GM12892 (cell line): Measurements from ENCODE around the gene PDE10A.

Experiments used
- POLR2A ChIP-seq: IDR thresholded peaks from 2 replicates; pipeline ENCODE4 v1.6.1; 2011; ENCODE audit warnings: low read depth, low read length, control low read depth
- POLR2AphosphoS5 ChIP-seq: IDR thresholded peaks from 2 replicates; pipeline ENCODE4 v1.6.1; 2011; ENCODE audit warnings: low read depth, low read length, control low read depth
- TAF1 ChIP-seq: IDR thresholded peaks from 2 replicates; pipeline ENCODE4 v1.6.1; 2011; ENCODE audit warnings: low read depth, mild to moderate bottlenecking, control low read depth, low read length, borderline replicate concordance

DNA sequence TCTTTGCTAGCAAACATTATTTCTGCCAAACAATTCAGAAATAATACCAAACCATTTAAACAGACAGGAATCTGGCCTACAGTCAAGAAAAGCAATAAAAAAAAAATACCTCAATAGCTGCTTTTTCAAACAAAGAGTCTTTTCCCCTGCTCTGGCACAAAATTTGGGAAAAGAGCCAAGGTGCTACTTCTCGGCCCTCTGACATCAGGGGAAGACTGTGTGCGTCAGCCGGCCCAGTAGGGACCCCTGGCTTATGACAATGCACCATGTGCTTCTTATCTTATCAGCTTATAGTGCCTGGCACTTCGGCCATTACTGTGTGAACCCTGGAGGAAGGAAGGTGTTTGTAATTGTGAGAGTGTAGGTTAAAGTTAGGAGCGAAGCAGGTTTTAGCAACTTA, 89.4 kb downstream of the PDE10A start:
- TF ChIP-seq POLR2A, result no peak
- no peak for TF ChIP-seq TAF1
- no peak for TF ChIP-seq POLR2AphosphoS5
